ENCODE measurements around the gene SH3RF3. TPM values are rescaled to one million over a fixed set of nuclear protein-coding genes. Genes with fewer than 3 reads are reported as not detected.

The SH3RF3 gene
- total RNA-seq, 1 donor from 2014 or later: 8.0 TPM

- DNase-seq (ENCODE audit: missing footprints) (no peak), ATAC-seq (peak; percentile 43)
- intact Hi-C loops (cut with DNase I): no loop called here
These were observed 327.0 kb downstream of the SH3RF3 start for GRCh38 chr2:109455731-109456691.

DNA sequence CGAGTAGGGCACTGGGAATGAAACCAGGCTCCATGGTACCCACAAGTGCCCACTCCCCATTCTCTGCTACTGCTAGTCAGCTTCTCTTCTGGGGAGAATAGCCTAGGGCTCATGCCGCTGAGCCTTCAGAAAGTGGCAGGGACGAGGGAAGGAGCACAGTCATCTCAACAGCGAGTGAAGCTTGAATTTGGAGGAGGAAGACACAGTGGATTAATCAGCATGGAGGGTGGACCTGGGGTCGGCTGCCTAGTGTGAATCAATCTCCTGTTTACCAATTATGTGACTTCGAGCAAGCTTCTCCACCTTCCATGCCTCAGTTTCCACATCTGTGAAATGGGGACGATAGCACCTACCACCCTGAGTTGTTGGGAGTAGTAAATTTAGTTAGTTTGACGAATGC is 327.8 kb downstream of the SH3RF3 start:
- DNase-seq (ENCODE audit: missing footprints) (no peak), ATAC-seq (no peak)
- intact Hi-C loops (cut with DNase I): no loop called here

DNA sequence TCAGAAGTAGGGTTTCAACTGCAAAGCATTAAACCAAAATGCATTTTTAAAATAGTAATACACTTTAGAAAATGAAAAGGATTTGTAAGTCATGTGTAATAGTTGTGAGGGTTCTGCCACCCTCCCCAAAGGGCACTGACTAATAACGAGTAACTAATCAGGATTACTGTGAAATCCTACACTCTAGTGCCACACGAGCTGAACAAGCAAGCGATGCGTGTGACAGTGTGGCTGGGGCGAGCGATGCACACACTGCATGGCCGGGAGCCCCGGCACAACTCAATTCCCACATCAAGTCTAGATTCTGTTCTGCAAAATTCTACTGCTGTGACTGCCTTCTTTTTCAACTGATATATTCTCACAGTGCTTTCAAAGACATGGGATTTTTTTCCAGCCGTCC is 328.4 kb downstream of the SH3RF3 start:
- DNase-seq (ENCODE audit: missing footprints) (no peak), ATAC-seq (no peak)
- intact Hi-C loops (cut with DNase I): no loop called here

DNA sequence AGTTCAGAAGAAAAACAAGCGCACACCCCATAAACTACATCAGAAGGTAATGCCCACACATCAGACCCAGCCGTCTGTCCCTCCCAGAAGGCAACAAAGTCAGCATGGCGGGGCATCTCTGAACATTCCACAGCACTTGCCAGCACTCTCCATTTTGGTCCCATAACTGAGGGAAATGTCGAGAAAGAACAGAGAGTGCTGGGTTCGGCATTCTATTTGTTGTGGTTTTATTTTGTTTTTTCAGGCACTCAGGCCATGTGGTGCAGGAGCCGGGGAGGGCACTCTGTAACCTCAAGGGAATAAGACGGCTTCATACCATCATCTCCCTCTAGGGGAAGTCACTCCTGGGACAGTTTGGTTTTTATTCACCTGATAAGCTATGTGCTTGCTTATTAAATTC is 328.8 kb downstream of the SH3RF3 start:
- ATAC-seq: no peak
- intact Hi-C loops (cut with DNase I): no loop called here
- no peak for DNase-seq (ENCODE audit: missing footprints)

GRCh38 chr2:109458512-109458911 is 329.5 kb downstream of the SH3RF3 start:
- ATAC-seq: no peak
- intact Hi-C loops (cut with DNase I): no loop called here

GRCh38 chr2:109459485-109459884 is 330.5 kb downstream of the SH3RF3 start:
- intact Hi-C loops (cut with DNase I): no loop called here
- DNase-seq (ENCODE audit: missing footprints) (no peak), ATAC-seq (no peak)

More at GRCh38 chr2:109458512-109458911, 329.5 kb downstream of the SH3RF3 start:
- DNase-seq (ENCODE audit: missing footprints): no peak

- ATAC-seq (no peak), DNase-seq (ENCODE audit: missing footprints) (no peak)
These were observed 331.7 kb downstream of the SH3RF3 start for GRCh38 chr2:109460553-109461324.

DNA sequence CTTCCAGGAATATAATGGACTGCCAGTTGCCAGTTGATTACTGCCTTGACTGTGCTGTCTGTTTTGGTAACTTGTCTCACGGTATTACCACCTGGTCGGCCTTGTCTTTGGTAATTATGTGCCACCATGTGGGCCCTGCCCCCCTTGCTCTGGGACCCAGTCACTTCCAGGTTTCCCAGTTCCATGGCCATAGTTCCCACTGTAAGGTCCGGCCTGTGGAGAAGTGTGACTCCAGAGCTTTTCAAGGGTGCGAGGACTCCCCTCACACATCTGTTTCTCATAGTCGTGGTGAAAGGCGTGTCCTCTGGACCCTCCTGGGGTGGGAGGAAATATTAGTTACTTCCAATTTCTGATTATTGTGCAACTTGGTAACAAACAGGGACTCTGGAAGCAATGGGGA is 334.2 kb downstream of the SH3RF3 start:
- ATAC-seq (no peak), DNase-seq (ENCODE audit: missing footprints) (no peak)
- intact Hi-C loops (cut with DNase I): no loop called here

More at GRCh38 chr2:109460553-109461324, 331.7 kb downstream of the SH3RF3 start:
- intact Hi-C loops (cut with DNase I): no loop called here

DNA sequence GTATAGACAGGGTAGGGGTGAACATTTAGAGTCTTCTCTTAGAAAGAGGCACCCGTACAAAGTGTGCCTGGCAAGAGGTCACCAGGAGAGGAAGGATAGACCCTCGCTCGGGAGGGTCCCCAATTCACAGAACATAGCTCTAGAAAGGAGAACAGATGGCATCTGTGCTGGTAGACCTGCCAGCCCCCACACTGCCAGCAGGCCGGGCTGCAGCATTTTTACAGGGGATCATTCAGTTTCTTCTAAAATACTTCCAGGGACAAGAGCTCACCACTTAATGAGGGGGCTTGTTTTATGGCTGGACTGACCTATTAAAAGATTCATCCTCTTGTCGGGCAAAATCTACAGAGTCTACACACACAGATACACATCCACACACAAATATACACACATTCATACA is 334.9 kb downstream of the SH3RF3 start:
- DNase-seq (ENCODE audit: missing footprints) (no peak), ATAC-seq (no peak)
- intact Hi-C loops (cut with DNase I): no loop called here

- ATAC-seq: peak; percentile 30
- intact Hi-C loops (cut with DNase I): no loop called here
- DNase-seq (ENCODE audit: missing footprints): no peak
These were observed 337.9 kb downstream of the SH3RF3 start for GRCh38 chr2:109466674-109467575.

GRCh38 chr2:109467701-109468100 is 338.7 kb downstream of the SH3RF3 start:
- ATAC-seq (peak; percentile 32), DNase-seq (ENCODE audit: missing footprints) (no peak)
- intact Hi-C loops (cut with DNase I): no loop called here

- DNase-seq (ENCODE audit: missing footprints) (no peak), ATAC-seq (peak; percentile 49)
- intact Hi-C loops (cut with DNase I): no loop called here
These were observed 339.9 kb downstream of the SH3RF3 start for GRCh38 chr2:109468893-109469292.

- no peak for DNase-seq (ENCODE audit: missing footprints)
- intact Hi-C loops (cut with DNase I): no loop called here
- ATAC-seq: no peak
These were observed 342.7 kb downstream of the SH3RF3 start for GRCh38 chr2:109471658-109472057.

- intact Hi-C loops (cut with DNase I): no loop called here
- ATAC-seq (no peak), DNase-seq (ENCODE audit: missing footprints) (no peak)
These were observed 343.4 kb downstream of the SH3RF3 start for GRCh38 chr2:109472331-109472959.

- DNase-seq (ENCODE audit: missing footprints): no peak
- intact Hi-C loops (cut with DNase I): no loop called here
- ATAC-seq: no peak
These were observed 344.0 kb downstream of the SH3RF3 start for GRCh38 chr2:109472974-109473373.

DNA sequence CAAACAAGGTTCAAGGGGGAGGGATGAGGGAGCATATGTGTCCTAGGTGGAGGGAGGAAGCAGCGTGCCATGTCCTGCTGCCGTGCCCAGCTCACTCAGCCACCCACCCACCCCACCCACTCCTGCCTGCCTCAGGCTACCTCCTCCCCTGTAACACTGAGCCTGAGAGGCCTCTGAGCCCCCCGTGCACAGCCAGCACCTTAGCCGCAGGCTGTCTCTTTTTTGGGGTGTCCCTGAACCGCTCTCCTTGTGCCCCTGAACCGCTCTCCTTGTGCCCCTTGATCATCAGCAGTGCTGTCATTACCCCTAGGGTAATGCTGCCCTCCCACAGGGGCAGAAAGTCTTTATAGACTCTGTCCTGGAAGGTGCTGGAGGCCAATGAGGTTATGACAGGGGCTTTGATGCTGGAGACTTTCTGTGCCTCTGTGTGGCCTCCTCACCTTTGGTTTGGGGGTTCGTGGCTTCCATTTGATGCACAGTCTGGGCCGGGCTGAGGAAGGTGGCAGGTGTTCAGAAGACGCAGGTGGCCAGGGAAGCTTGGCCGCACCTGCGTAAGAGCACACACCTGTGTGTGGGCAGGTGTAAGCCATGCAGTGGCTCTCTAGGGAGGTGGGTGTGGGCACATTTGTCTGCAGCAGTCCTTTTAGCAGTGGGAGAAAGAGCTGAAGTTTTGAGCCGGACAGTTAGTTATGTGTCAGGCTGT is 344.8 kb downstream of the SH3RF3 start:
- ATAC-seq (no peak), DNase-seq (ENCODE audit: missing footprints) (no peak)
- intact Hi-C loops (cut with DNase I): no loop called here

- intact Hi-C loops (cut with DNase I): no loop called here
- DNase-seq (ENCODE audit: missing footprints): no peak
- ATAC-seq: no peak
These were observed 345.4 kb downstream of the SH3RF3 start for GRCh38 chr2:109474319-109474825.

All from Right ventricle myocardium inferior (tissue), 1 donor.